Measurements from ENCODE around the gene FDPS. TPM values are rescaled to one million over a fixed set of nuclear protein-coding genes. Genes with fewer than 3 reads are reported as not detected.

FDPS gene
- total RNA-seq, 1 experiment from 2014 or later: 228 TPM

- H3K4me1 ChIP-seq: peaks cover 5% of the 10 kb centered on the region; the same call in 1 of the 2 replicates
- H3K36me3 Mint-ChIP-seq (ENCODE audit: insufficient read depth, unreplicated experiment): peaks cover 82% of the 10 kb centered on the region
- no peak overlapping the region for H3K4me3 Mint-ChIP-seq (ENCODE audit: unreplicated experiment)
- H3K9me3 ChIP-seq: no peaks in the 10 kb centered on the region
- no peaks in the 10 kb centered on the region for H3K27me3 ChIP-seq (replicated peaks; ENCODE audit: control insufficient read depth, insufficient read depth, low read length)
- ChIA-PET POLR2A (interaction anchor here (0.5 kb wide), 1 partner anchor 278 kb away, joined by 6 read pairs; no protein-coding TSS in a partner anchor), CTCF (no interaction called here)
- peaks cover 3% of the 10 kb centered on the region; the same call in 1 of the 2 replicates for H3K36me3 ChIP-seq (ENCODE audit: control insufficient read depth, insufficient read depth, low read length)
- no peak overlapping the region for H3K4me3 ChIP-seq (ENCODE audit: low read depth, low read length)
- no TSS peak for BruUV-seq (replicated peaks)
- H3K27me3 Mint-ChIP-seq (ENCODE audit: insufficient read depth, unreplicated experiment): no peaks in the 10 kb centered on the region
- no peak overlapping the region for H3K27ac Mint-ChIP-seq (ENCODE audit: unreplicated experiment)
- no peak for DNase-seq
- TF ChIP-seq CTCF (IDR thresholded peaks at IDR 0.05; ENCODE audit: insufficient read depth in 1 of 2, low read depth in 1 of 2, low read length in 1 of 2, severe bottlenecking in 1 of 2, unreplicated experiment in 1 of 2): no peak
- intact Hi-C loops (cut with micrococcal nuclease; ENCODE audit: unreplicated experiment): loop anchor here (10.0 kb wide), 1 partner anchor 265 kb away; no protein-coding TSS in a partner anchor
- H3K9me3 Mint-ChIP-seq (ENCODE audit: unreplicated experiment): no peaks in the 10 kb centered on the region
- peaks cover 16% of the 10 kb centered on the region for H3K4me1 Mint-ChIP-seq (ENCODE audit: low read depth, unreplicated experiment)
Observed at GRCh38 chr1:155329980-155330598, 21.4 kb downstream of the FDPS start.

- CTCF ChIA-PET: no interaction called here
- Histone ChIP-seq H3K4me3 (ENCODE audit: low read depth, low read length) (no peak overlapping the region), H3K27me3 (replicated peaks; ENCODE audit: control insufficient read depth, insufficient read depth, low read length) (no peaks in the 10 kb centered on the region), H3K9me3 (no peaks in the 10 kb centered on the region), H3K36me3 (ENCODE audit: control insufficient read depth, insufficient read depth, low read length) (peaks cover 4% of the 10 kb centered on the region), H3K4me1 (no peaks in the 10 kb centered on the region)
- POLR2A ChIA-PET: no interaction called here
- TF ChIP-seq CTCF (IDR thresholded peaks at IDR 0.05; ENCODE audit: insufficient read depth in 1 of 2, low read depth in 1 of 2, low read length in 1 of 2, severe bottlenecking in 1 of 2, unreplicated experiment in 1 of 2): no peak
- peaks cover 6% of the 10 kb centered on the region for H3K4me1 Mint-ChIP-seq (ENCODE audit: low read depth, unreplicated experiment)
- no peak overlapping the region for H3K4me3 Mint-ChIP-seq (ENCODE audit: unreplicated experiment)
- no peak overlapping the region for H3K27ac Mint-ChIP-seq (ENCODE audit: unreplicated experiment)
- H3K9me3 Mint-ChIP-seq (ENCODE audit: unreplicated experiment): no peaks in the 10 kb centered on the region
- H3K27me3 Mint-ChIP-seq (ENCODE audit: insufficient read depth, unreplicated experiment): no peaks in the 10 kb centered on the region
- DNase-seq: no peak
- peaks cover 63% of the 10 kb centered on the region for H3K36me3 Mint-ChIP-seq (ENCODE audit: insufficient read depth, unreplicated experiment)
- intact Hi-C loops (cut with micrococcal nuclease; ENCODE audit: unreplicated experiment): no loop called here
- no TSS peak for BruUV-seq (replicated peaks)
Observed at GRCh38 chr1:155334962-155335361, 26.3 kb downstream of the FDPS start.

- Mint-ChIP-seq H3K4me1 (ENCODE audit: low read depth, unreplicated experiment) (no peaks in the 10 kb centered on the region), H3K27ac (ENCODE audit: unreplicated experiment) (no peak overlapping the region), H3K36me3 (ENCODE audit: insufficient read depth, unreplicated experiment) (peaks cover 62% of the 10 kb centered on the region), H3K4me3 (ENCODE audit: unreplicated experiment) (no peak overlapping the region), H3K27me3 (ENCODE audit: insufficient read depth, unreplicated experiment) (no peaks in the 10 kb centered on the region), H3K9me3 (ENCODE audit: unreplicated experiment) (no peaks in the 10 kb centered on the region)
- Histone ChIP-seq H3K4me1 (no peaks in the 10 kb centered on the region), H3K4me3 (ENCODE audit: low read depth, low read length) (no peak overlapping the region), H3K36me3 (ENCODE audit: control insufficient read depth, insufficient read depth, low read length) (peaks cover 3% of the 10 kb centered on the region), H3K9me3 (no peaks in the 10 kb centered on the region), H3K27me3 (replicated peaks; ENCODE audit: control insufficient read depth, insufficient read depth, low read length) (no peaks in the 10 kb centered on the region)
- BruUV-seq (replicated peaks): no TSS peak
- no peak for TF ChIP-seq CTCF (IDR thresholded peaks at IDR 0.05; ENCODE audit: insufficient read depth in 1 of 2, low read depth in 1 of 2, low read length in 1 of 2, severe bottlenecking in 1 of 2, unreplicated experiment in 1 of 2)
- intact Hi-C loops (cut with micrococcal nuclease; ENCODE audit: unreplicated experiment): no loop called here
- no peak for DNase-seq
- CTCF ChIA-PET: interaction anchor here (1.0 to 1.3 kb wide), 2 partner anchors 84 to 89 kb away, joined by 3 to 4 read pairs; partner anchors contain the start of gene ENTREP3
- POLR2A ChIA-PET: no interaction called here
Observed at GRCh38 chr1:155339515-155340097, 30.9 kb downstream of the FDPS start.
